NAMALWA (cell line): ENCODE results near the gene LIPF.
"Not testable (repeated sequence)": the region's sequence is repeated elsewhere in the genome, so short reads cannot be mapped to it uniquely, and the experiment has no call there.

Experiments used
- DNase-seq: peaks from one replicate; pipeline ENCODE4 v3.0.0-alpha.2; 2015; ENCODE audit warnings: low spot score

LIPF gene, protein sequence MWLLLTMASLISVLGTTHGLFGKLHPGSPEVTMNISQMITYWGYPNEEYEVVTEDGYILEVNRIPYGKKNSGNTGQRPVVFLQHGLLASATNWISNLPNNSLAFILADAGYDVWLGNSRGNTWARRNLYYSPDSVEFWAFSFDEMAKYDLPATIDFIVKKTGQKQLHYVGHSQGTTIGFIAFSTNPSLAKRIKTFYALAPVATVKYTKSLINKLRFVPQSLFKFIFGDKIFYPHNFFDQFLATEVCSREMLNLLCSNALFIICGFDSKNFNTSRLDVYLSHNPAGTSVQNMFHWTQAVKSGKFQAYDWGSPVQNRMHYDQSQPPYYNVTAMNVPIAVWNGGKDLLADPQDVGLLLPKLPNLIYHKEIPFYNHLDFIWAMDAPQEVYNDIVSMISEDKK

DNA sequence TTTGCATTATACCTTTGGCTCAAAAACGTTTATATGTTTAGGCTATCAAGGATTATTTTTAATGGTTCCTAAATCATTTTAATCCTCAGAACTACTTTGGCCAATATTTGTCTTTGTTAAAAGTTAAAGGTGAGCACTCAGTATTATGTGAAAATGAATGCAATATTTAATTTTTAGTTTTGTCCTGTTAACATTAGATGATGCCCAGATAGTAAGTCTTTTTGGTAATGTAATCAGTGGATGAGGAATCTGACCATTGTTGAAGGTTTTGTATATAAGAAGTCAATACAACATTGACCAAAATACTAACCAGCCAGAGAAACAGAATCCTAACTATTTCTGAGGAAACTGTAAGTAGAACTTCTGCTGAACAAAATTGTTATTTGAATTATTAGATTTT is at the start of gene LIPF:
TSS of gene LIPF (plus strand) at position 301 of the 400 bp plus-strand sequence. CDS start 2,856 bp downstream, outside the sequence.
- DNase-seq: no peak

DNA sequence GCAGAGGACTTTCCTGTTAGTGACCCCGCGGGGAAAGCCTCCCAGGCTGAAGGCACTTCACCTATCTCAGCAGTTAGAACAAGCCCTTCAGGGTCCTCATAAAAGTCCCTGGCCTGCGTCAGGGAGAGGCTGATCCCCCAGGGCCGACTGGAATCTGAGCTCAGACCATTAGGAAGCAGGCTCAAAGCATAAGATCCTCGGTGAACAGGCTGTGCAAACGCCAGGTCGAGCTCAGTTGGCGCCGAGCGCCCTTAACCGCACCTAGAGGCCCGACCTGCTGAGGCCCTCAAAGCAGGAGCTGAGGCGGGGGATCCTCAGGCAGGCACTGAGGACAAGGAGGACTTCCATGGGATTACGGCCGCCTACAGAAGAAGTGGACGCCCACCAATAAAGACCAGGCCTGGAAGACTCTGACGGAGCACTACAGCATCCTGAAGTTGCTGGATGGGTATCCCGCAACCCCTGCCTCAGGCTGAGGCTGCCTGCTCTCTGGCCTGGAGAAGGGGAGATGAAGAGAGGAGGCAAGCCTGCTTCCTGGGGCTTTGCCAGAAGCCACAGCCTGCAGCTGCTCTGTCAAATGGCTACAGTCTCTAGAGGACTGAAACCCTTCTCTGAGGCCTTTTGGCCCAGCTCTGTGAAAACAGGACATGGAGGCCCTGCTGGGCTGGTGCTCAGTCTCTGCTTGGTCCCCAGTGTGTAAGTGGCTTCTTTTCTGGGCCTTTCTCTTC is 47.8 kb upstream of the LIPF start:
- no peak for DNase-seq

GRCh38 chr10:88617772-88618300 is 46.4 kb upstream of the LIPF start:
- no peak for DNase-seq

DNA sequence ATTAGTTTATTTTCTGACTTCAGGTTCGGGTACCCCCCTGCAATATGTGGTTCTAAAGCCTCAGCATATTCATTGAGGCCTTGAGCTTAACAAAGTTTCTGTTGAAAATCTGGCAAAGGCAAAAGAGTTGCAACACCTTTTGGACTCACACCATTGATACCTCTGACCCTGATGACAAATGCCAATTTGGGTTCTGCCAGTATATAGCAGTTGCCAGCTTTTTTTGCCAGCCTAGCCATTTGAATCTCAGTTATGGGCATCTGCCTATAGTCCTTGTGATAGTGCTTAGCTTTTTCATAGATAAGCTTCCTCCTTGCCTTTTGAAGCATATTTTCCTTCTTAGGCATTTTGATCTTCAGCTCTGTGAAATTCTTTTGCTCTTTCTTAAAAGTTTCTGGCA is 45.7 kb upstream of the LIPF start:
- no peak for DNase-seq

GRCh38 chr10:88620441-88620840 is 43.8 kb upstream of the LIPF start:
- no peak for DNase-seq

DNA sequence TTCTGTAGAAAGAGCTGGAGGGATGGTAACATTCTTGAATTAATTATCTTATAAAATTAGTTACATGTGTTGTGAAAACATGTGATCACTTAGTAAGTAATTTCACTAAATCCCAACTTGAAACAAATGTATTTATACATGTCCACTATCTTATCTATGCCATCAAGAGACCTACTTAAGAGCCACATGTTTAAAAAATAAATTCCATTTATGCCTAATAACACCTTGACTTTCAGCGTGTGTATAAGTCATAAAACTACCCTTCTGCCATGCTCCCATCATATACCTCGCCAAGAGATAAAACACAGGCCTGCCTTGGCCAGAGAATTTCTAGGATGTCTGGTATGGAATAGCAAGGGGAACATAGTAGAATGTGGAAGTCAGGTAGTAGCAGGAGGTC is 40.4 kb upstream of the LIPF start:
- no peak for DNase-seq

GRCh38 chr10:88624840-88625239 is 39.4 kb upstream of the LIPF start:
- DNase-seq: no peak

- DNase-seq: no peak
Observed at GRCh38 chr10:88640186-88640585, 24.1 kb upstream of the LIPF start.

- DNase-seq: no peak
Observed at GRCh38 chr10:88642209-88642608, 22.0 kb upstream of the LIPF start.

DNA sequence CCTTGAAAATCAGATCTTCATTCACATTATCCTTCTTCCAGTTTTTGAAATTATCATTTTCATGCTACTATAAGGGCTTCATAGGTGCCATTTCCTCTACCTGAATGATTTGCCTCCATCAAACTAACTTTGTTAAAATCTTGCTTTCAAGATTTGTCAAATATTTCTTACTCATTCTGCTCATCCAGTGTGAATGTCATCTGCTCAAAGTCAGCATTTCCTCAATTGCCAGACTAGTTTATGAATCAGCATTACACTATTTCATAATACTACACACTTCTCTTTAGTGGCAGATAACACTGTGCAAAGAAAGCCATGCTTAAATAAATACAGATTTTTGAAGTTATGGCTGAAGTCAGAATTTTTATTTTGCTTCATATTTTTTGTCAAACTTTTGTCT is 21.3 kb upstream of the LIPF start:
- no peak for DNase-seq

- no peak for DNase-seq
Observed at GRCh38 chr10:88647061-88647615, 17.1 kb upstream of the LIPF start.

DNA sequence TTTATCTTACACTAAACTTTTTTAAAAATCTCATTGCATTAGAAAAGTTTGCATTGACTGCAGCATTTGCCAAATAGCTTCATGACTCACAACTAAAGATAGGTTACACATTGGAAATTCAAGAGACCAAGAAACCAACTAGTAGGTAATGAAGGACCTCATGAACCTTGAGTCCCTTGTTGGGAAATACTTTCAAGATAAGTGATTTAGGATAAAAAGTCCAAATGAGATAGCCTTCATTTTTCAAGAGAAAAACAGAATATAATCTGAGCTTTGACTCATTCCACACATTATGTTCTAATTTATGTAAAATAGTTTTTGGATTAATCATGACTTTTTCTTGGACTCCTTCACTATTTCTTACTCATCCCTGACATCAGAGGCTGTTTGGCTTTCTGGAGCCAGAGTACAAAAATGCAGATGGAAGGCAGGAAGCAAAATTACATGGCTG is 13.1 kb upstream of the LIPF start:
- no peak for DNase-seq

GRCh38 chr10:88652616-88653015 is 11.6 kb upstream of the LIPF start:
- no peak for DNase-seq

DNA sequence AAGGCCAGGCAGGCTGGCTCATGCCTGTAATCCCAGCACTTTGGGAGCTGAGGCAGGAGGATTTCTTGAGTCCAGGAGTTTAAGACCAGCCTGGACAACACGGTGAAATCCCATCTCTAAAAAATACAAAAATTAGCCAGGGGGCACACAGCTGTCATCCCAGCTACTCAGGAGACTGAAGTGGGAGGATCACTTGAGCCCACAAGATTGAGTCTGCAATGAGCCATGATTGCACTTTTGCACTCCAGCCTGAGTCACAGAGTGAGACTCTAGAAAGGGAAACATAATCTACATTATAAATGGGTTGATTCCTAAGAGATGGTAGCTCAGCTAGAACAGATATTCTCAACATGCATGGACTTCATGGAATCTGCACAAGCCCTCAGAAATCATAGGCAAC is 6.3 kb upstream of the LIPF start:
- DNase-seq: no peak

DNA sequence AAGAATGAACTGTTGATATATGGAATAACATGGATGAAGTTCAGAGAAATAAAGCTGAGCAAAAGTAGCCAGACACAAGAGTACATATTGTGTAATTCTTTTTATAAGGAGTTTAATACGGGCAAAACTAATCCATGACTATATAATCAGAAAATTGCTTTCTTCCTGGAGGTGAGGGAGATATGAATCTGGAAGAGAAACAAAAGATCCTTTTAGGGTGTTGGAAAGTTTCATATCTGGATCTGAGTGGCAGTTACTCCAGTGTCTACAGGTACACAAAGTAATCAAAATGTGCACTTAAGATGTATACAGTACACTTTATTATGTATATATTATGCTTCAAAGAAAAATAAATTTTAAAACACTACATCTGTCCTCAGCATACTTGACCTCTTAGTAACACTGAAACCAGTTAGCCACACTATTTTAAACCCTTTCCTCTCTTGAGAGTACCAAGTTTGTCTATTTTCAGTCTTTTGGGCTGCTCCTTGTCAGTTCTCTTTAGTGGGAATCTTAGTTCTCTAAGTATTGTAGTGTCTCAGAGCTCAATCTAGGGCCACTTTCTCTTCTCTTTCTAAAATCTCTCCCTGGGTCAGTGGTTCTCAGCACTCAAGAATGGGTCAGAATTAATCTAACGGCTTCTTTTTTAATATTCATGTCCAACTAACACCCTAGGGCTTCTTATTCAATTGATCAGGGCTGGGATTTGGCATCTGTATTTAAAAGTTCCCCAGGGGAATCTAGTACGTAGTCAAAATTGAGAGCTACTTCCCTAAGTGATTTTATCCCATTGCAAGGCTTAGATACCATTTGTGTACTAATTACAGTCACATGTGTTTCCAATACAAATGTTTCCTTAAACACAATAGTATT is 4.3 kb upstream of the LIPF start:
- DNase-seq: no peak

DNA sequence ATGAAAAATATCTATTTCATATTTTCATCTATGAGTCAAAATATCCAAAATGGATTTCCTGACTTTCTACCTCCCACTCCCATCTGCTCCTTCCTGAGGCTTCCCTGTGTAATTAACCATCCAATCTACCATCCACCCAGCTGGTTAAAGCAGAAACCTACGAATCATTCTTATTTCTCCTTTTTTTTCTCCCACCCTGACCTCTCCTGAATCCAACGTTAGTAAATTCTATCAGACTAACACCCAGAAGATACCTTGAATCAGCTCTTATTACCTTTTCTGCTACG is 3.7 kb upstream of the LIPF start:
- DNase-seq: no peak

GRCh38 chr10:88661018-88661417 is 3.2 kb upstream of the LIPF start:
- DNase-seq: no peak

DNA sequence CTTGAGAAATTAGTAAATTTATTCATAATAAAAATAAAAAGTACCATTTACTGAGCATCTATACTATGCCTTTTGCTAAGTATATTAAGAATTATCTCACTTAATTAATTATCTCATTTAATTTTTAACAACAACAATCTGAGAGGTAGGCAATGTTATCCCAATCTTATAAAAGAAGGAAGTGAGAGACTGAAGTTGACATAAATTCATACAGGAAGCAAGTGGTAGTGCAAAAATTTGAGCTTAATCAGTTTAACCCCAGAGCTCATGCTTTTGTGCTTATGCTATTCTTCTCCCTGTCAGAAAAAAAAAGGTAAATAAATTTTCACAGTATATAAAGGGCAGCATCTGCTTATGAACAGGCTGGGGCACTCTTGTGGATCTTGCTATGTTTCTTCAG is 2.7 kb upstream of the LIPF start:
- no peak for DNase-seq

- DNase-seq: not testable (repeated sequence)
Observed at GRCh38 chr10:88663153-88663552, 1.1 kb upstream of the LIPF start.

DNA sequence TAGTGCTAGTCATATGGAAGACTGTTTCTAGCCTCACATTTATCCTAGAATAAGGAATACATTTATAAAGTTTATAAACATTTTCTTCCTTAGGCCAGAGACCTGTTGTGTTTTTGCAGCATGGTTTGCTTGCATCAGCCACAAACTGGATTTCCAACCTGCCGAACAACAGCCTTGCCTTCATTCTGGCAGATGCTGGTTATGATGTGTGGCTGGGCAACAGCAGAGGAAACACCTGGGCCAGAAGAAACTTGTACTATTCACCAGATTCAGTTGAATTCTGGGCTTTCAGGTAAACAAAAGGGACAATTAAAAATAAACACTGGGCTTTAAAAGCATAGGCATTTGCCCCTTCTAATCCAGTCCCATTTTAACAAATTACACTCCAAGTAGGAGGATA is 4.2 kb downstream of the LIPF start:
- DNase-seq: no peak

GRCh38 chr10:88670497-88670896 is 6.3 kb downstream of the LIPF start:
- no peak for DNase-seq

DNA sequence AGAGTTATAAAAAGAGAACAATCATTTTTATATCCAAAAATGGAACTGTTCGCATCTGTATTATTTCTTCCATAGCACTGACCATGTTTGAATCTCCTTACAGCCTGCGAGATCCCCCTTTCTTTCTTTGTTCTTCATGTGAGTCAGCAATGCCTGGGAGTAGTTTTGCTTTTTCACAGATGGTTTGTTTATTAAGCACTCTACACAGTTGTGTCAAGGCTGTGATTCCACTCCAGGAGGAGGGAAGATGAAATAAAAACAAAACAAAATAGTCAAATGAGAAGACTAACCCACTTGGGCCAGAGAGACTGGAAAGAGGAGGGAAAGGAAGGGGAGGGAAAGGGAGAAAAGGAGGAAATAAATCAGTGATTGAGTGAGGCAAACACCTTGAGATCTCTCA is 7.8 kb downstream of the LIPF start:
- no peak for DNase-seq
